ENCODE results near the gene SAYSD1.
A peak's percentile ranks its signal among the peaks of the same experiment; 100 is the strongest.

Gene SAYSD1

DNA sequence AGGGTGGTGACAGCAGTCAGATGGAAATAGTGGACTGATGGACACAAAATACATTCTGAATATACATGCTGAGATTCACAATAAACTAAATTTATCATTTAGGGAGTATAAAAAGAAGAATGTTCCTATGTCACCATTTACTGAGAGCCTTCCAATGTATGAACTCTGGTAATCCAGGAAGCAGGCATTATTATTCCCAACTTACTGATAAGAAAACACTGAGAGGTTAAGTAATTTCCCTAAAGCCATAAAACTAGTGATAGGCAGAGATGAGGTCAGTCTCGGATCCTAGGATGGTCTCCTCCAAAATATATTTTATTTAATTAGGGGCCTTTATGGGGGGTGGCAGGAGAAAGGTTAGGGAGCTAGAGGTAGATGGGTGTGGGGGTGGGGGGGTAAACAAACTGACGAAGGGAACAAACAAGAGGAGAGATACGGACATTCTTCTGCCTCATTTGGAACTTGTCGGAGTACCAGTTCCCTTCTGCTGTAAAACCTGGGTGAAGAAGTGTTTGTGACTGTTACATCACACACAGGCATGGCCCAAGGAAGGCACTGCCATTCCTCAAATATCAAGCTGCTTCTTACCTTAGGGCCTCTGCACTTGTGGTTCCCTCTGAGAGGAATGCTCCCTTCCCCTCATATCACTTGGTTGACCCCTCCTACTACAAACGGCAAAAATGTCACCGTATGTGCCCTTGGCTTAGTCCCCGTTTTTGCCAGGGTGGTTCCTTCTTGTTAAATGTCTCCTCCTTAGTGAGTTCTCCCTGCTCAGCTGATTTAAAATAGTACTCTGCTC lies 6.7 kb downstream of the SAYSD1 start:
- no peak for DNase-seq (ENCODE audit: low spot score)

DNA sequence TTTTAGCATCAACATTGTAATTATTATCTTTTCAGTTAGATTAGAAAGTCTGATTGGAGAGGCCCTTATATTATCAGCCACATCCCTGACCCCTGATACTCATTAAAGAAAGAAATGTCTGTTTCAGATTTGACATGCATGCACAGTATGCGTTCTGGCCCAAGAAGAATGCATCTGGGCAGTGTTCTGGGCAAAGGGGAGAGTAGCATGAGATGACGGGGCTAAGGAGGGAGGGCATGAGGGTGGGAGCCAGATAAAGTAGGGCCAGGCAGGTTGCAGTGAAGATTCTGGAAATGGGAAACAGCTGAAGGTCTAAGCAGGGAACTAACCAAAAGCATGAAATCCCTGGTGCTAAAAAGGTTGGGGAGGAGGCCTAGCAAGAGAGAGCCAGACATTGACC lies 7.3 kb downstream of the SAYSD1 start:
- DNase-seq (ENCODE audit: low spot score), result no peak

DNA sequence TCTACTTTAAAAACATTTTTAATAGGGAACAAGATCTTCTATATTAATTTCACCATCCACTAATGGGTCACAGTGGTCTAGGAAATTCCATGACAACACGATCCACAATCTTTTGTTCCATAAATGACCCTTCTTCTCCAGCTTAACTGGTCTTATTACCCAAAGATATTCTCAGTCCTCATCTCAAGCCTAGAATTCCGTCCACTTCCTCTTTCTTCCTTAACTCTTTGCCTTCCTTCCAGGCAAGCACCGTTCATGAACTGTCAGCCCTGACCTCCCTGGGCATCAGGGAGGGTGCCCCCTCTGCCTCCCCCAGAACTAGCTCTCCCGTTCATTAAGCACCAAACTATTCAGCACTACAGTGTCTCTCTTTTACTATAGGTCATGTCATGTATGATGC lies 8.0 kb downstream of the SAYSD1 start:
- no peak for DNase-seq (ENCODE audit: low spot score)

DNA sequence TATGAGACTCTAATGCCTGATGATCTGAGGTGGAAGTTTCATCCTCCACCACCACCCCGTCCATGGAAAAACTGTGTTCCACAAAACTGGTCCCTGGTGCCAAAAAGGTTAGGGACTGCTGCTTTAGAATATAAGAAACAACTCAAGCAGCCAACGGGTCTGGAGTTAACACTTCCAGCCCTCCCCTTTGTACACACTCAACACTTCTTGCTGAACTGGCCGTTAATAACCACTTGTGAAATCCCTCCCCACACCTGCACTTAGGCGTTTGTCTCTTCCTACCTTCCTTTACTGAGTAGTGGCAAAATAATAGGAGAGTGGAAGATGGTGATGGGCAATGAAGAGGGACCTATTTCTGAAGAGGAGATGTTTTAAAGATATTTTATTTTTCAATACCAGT lies 10.5 kb downstream of the SAYSD1 start:
- no peak for DNase-seq (ENCODE audit: low spot score)

DNA sequence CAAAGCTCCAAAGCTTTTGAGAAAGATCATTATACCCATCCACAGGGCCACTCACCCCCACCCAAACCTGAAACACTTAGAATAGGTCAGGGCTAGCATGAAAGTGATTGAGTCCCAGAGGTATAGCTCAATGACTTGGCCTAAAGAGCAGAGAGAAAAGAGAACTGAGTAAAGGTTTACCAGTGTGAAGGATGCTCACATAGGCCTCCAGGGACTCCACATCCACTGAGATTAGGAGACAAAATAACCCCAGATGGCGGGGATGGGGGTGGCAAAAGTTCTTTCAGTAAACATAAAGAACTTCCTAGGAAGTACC lies 12.2 kb downstream of the SAYSD1 start:
- DNase-seq (ENCODE audit: low spot score), result no peak

DNA sequence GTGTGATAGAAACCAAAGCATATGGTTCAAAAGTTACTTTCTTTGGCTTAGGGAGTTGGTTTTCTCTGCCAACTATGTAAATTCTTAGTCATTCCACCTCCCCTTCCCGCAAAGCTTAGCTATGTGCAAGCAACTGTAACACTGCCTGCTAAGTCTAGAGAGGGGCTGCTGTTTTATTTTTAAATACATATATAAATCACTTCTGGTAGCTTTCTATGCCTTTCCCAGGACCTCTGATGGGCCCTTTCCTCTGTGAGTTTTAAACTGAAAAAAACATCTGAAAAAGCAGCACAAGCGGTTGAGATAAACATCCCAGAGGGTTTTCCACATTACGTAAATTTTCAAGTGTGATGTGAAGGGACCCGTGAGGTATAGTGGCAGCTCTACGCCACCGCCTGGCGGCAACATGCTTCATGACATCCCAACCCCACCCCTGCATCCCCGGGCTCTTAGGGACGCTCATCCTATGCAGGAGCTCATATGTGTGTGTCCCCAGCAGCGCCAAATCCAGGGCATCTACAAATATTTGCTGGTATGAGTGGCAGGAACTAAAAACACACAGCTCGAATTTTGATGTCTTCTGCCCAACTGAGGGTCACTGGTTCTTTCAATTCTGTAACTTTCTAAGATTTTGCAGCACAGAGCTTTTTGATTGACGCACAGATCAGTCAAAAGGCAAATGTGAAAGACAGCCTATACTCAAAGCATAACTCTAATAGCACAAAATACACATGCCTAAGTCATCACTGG lies 12.7 kb downstream of the SAYSD1 start:
- no peak for DNase-seq (ENCODE audit: low spot score)

DNA sequence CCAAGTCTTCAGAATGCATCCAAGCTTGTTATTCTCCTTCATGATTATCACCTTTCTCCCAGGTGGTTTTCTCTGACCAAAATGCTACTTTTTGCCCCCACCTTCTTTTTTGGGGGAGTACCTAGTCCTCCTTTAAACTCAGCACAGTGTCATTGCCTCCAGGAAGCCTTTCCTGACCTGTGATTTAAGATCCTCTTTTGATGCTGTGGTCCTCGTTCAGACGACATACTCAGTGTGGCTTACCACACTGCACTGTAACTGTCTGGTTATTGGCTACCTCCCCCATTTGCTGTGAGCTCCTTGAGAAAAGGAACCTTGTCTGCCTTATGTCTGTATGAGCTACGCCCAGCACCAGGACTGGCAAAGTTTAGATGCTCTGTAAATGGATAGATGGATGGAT lies 14.6 kb downstream of the SAYSD1 start:
- DNase-seq (ENCODE audit: low spot score), result no peak

DNA sequence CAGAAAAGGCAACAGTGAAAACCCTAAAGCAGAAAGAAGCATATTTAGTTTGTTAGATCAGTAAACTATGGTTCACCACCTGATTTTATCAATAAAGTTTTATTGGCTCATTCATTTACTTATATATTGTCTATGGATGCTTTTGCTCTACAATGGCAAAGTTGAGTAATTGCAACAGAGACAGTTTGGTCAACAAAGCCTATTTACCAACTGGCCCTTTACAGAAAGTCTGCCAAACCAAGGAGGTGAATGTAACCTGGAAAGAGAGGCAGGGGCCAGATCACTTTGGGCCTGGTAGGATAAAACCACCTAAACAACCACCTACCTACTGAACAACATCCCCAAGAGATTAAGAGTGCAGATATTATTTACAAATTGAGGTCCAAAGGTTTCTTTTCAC lies 19.4 kb downstream of the SAYSD1 start:
- no peak for DNase-seq (ENCODE audit: low spot score)

DNA sequence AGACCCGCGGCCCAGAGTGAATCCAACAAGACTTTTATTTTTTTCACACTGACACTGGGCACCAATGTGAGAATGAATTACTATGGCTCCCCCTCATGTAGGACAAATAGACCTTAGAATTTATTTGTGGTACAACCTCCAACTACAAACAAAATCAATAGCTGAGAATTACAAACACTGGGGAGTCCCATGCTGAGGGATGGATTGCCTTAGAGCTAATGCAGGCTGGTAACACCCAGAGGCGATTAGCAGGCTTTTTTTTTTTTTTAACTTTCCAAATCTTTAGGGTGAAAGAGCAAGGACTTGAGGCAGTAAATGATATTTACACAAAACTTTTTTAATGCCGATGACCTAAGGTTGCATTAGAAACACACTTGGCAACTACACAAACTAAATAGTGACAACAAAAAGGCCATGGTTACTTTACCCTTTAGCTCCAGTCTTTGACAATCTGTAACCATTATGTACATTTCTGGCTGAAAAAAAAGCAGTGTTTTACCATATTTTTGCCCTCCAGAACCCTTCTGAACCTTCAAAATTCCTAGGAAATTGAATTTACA lies 21.8 kb downstream of the SAYSD1 start:
- DNase-seq (ENCODE audit: low spot score), result no peak

DNA sequence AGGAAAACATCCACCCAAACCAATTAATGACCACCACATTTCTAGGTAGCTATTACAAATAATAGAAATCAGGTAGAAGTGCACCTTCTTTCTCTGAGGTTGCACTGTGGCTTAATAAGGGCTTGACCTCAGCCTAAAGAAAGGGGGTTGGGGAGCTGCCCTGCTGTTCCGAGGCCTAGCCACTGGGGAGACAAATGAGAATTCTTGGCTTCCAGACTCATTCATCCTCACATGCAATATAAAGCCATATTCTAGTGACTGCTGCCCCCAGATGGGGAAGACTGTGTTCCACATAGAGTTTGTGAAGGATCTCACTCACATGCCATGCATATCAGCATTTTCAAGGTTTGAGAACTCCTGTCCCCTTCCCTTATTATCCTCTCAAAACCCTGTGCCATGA lies 22.9 kb downstream of the SAYSD1 start:
- no peak for DNase-seq (ENCODE audit: low spot score)

DNA sequence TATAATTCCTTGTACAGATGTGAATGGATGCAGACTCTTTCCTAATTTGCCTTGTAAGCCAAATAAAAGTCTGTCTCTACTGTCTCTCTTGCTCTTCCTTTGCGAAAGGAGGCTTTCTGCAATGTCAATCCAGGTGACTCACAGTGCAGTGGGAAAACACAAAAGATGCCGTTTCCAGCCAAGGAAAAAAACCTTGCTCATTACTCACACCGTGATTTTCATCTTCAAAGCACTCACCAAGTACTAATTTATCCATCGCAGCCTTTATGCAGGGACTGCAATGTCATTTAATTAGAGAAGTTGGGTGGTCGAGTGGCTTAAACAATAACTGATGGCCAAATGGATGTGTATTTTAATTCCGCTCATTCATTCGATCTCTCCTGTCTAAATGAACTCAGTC lies 23.8 kb downstream of the SAYSD1 start:
- DNase-seq (ENCODE audit: low spot score), result no peak

DNA sequence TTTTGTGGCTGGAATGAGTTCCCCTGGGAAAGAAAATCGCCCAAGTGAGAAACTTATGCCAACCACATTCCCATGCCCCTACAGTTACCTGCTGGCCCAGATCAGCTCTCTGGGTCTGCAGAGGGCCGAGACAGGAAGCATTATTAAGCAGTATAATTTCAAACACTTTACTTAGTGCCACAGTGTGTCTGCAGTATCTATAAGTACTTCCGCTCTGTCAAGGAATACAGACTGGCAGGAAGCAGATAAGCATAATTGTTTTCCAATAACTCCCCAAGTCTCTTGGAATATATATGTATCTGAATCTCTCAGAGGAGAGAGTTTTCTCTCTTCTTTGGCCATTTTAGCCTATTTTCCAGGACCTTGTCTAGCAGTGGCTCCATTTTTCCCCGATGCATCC lies 24.9 kb downstream of the SAYSD1 start:
- no peak for DNase-seq (ENCODE audit: low spot score)

DNA sequence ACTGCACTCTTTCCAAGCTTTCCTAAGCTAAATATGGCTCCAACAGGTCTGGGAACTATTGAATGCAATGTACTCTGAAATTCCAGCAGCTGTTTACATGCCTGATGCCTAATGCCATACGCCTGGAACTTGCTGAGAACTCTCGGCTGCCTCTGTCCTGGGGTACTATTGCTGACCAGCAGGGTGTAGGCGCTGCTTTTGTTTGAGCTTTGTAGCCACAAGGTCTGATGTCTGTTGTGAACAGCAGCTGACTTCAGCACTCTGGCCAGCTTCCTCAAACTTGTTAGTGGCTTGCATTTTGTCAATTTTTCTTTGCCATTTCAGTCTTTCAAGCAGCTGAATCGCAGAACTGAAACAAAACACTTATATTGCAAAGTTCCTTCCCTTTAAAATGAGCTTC lies 26.7 kb downstream of the SAYSD1 start:
- peak; percentile 45 for DNase-seq (ENCODE audit: low spot score)

DNA sequence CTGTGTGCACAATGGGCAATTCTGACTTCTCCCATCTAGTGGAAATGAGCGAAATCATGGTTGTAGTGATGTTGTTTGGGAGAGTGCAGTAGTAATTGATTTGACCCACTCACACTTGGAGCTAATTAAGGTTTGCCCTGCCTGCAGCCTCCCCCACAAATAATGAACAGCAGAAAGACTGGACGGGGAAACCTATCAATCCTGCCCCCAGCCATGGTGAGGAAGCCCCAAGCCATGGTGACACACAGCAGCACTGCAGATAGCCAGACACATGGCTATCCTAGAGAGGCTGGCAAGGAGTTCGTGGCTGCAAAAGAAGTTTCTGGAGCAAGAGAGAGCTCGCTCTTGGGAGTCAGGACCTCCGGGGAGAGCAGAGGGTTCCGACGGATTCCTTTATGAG lies 27.8 kb downstream of the SAYSD1 start:
- DNase-seq (ENCODE audit: low spot score), result no peak

DNA sequence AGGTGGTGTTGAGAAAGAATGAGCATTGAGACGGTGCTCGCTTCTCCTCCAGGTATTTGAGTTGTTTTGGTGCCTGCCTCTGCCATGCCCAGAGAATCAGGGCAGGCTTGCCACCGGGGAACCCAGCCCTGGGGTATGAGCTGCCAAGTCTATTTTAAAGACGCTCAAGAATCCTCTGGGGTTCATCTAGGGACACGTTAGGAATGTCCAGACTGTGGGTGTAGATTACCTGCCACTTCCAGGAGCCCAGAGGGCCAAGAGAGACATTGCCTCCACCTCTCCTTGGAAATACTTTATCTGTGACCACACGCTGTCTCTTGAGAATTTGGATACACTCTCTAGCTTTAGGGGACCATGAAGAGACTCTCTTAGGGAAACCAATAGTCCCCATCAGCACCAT lies 28.3 kb downstream of the SAYSD1 start:
- DNase-seq (ENCODE audit: low spot score), result no peak

DNA sequence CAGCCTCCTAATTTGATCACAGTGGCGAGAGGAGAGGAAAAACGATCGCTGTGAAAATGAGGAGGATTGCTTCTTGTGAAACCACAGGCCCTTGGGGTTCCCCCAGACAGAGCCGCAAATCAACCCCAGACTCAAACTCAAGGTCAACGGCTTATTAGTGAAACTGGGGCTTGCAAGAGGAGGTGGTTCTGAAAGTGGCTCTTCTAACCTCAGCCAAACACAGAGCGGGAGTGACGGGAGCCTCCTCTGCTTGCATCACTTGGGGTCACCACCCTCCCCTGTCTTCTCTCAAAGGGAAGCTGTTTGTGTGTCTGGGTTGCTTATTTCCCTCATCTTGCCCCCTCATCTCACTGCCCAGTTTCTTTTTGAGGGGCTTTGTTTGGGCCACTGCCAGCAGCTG lies 28.7 kb downstream of the SAYSD1 start:
- DNase-seq (ENCODE audit: low spot score), result no peak

DNA sequence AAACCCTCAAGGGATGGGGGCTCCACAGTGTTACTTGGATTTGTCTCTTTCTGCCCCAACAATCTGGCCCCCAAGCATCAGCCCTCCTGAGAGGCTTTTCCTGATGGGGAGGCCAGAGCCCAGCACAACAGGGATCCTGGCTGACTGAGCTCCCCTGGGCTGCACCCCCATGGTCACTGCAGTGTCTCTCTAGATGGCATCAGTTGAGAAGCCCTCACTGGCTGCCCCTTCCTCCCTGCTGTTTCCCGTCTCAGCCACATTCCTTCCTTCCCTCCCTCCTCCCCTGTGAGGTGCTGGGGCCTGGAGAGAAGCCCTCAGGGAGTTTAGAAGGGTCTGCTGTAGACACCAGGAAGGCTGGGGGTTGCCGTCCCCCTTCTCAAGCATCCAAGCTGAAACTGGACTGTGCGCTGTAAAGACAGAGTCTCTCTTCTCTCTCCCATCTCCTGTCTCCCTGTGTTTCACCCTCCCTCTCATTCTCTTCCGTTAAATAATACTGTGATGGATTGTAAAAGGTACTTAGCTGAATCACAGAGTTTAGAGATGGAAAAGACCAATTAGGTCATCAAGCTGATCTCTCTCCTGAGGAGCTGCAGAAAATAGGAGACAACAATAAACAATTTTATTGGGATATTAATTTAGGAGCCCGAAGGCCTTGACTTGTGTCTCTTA lies 29.7 kb downstream of the SAYSD1 start:
- no peak for DNase-seq (ENCODE audit: low spot score)

DNA sequence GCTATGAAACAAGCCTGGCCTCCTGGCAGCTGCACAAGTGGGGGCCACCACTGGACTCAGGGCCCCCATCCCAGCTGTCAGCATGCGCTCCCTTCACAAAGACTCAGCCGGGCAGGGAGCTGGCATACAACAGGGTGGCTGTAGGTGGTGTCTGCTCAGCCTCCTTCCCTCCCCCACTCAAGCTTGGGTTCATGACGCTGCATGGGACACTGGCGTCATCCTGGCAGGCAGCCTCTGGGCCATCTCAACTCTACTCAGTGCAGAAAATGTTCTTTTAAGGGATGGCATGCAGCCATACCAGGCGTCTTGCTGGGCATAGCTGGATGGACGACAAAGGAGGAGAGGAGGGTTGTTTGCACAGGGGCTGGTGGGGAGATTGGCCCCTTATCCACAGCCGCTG lies 30.5 kb downstream of the SAYSD1 start:
- DNase-seq (ENCODE audit: low spot score), result peak; percentile 10

DNA sequence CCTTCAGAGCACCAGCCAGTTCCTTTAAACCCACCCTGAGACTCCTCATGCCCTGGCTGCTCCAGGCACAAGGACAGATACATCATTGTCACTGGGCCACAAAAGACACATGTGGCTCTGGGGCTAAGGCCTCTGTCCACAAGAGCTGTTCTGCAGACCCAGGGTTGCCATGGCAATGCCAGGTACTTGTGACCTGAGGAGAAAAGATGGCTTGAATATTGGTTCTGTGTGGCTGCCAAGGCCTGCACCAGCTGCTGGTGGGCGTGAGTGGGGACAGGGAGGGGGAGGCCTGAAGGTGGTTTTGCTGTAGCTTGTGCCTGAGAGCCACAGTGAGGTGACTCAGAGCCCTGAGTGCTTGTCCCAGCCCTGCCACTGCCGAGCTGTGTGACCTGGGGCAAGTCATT lies 31.8 kb downstream of the SAYSD1 start:
- DNase-seq (ENCODE audit: low spot score), result no peak

DNA sequence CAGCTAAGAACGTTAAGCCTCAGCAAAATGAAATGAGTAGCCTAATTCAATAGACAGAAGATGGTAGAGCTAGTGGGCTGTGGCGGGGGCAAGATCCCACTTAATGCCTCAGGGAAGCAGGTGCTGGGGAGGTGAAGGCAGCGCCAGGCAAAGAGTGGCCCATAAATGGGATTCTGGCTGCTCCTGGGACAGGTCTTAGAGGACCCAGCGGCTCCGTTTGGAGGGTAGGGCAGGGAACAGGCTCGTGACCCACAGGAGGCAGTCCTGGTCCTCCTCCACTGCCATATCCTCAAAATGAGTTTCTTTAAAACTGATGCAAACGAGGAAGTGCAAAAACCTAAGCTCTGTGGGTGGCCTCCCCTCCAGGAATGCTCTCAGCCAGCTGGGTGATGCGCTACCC lies 32.7 kb downstream of the SAYSD1 start:
- DNase-seq (ENCODE audit: low spot score), result no peak

DNA sequence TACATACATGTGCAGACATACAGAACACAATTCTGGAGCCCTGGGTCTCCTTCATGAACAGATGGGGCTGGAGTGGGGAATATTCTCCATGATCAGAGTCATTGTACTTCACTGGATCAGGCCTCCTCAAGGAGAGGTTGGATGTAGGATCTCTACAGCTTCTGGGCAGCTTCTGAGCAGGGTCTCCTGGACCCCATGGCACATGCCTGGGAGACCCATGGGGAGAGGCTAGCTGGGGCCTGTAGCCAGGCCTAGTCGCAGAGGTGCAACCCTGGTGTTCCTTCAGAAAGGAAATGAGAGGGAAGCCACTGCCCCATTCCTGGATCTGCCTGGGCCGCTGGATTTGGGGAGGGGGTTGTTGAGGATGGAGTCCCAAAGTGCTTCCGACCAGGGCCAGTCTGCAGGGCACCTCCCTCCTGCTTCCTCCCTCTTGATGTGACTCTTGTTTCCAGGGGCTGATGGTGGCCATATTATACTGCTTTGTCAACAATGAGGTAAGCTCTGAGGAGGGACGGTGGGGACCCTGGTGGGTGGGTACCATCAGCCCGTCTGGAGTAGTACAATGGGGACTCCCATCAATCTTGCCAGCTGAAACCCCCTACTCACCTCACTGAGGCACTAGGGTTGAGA lies 34.6 kb downstream of the SAYSD1 start:
- DNase-seq (ENCODE audit: low spot score), result no peak
